ENCODE data around the gene NHEJ1.

Gene NHEJ1

DNA sequence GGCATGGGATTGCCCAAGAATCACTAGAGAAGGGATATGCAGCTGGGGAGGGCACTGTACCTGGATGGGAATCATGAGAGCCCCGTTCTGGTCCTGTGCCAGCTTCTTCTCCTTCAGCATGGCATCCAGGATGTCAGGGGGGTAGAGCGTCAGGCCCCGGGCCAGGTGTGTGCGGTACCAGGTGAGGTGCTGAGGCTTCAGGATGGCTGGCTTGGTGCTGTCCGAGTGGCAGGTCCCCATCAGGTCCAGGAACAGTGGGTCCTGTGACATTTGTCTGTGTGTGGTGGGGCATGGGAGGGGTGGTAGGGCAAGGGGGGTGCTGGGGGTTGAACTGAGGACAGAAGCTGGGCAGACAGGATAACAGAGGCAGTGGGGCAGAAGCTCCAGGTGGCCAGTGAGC lies 132.5 kb downstream of the NHEJ1 start:
- TF ChIP-seq, protein P1, sequence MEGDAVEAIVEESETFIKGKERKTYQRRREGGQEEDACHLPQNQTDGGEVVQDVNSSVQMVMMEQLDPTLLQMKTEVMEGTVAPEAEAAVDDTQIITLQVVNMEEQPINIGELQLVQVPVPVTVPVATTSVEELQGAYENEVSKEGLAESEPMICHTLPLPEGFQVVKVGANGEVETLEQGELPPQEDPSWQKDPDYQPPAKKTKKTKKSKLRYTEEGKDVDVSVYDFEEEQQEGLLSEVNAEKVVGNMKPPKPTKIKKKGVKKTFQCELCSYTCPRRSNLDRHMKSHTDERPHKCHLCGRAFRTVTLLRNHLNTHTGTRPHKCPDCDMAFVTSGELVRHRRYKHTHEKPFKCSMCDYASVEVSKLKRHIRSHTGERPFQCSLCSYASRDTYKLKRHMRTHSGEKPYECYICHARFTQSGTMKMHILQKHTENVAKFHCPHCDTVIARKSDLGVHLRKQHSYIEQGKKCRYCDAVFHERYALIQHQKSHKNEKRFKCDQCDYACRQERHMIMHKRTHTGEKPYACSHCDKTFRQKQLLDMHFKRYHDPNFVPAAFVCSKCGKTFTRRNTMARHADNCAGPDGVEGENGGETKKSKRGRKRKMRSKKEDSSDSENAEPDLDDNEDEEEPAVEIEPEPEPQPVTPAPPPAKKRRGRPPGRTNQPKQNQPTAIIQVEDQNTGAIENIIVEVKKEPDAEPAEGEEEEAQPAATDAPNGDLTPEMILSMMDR (IDR thresholded peaks at IDR 0.05; ENCODE audit: insufficient read depth, low read length, poor library complexity, severe bottlenecking): no peak
- no peak for TF ChIP-seq EZH2phosphoT487 (conservative IDR thresholded peaks at IDR 0.05; ENCODE audit: low read length)
- Histone ChIP-seq H2AFZ (ENCODE audit: low read depth, low read length, severe bottlenecking) (no peak overlapping the region), H3K9me2 (replicated peaks; ENCODE audit: insufficient read depth, low read length) (no peaks in the 10 kb centered on the region), H3F3A (ENCODE audit: insufficient read depth) (no peaks in the 10 kb centered on the region), H3K4me2 (ENCODE audit: low read depth, low read length, poor library complexity, severe bottlenecking) (no peak overlapping the region), H3K36me3 (ENCODE audit: low read length) (no peaks in the 10 kb centered on the region), H3K27me3 (ENCODE audit: low read length) (no peaks in the 10 kb centered on the region), H3K9me3 (ENCODE audit: insufficient read depth, low read length) (no peaks in the 10 kb centered on the region), H3K4me3 (ENCODE audit: insufficient read depth, low read length, poor library complexity, severe bottlenecking) (no peak overlapping the region), H3K27ac (ENCODE audit: low read depth, low read length) (no peak overlapping the region), H3K79me2 (ENCODE audit: insufficient read depth, low read length) (no peaks in the 10 kb centered on the region), H4K20me1 (ENCODE audit: low read depth, low read length) (no peaks in the 10 kb centered on the region), H3K9ac (ENCODE audit: low read length) (no peak overlapping the region)

DNA sequence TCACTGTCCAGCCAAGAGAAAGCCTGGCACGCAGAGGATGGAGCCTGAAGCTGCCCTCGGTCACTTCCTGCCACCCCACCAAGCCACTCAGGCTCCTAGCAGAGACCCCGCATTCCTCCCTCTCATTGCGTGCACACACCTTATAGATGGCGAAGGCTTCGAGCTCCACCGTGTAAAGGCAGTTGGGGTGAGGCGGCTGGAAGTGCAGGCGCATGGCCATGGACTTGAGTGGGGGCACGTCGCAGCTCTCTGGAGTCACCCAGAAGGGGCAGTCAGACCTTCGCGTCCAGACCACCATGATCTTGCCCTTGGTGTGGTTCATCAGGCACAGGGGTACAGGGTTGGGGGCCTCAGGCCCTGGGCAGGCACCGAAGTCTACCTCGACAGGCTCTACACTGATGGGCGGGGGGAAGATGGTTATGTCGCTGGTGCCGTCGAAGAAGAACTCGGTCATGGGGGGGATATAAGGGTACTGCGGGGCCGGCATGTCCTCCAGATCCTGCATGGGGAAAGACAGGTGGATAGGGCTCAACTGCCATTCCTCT lies 133.0 kb downstream of the NHEJ1 start:
- Histone ChIP-seq H3K9me3 (ENCODE audit: insufficient read depth, low read length) (no peaks in the 10 kb centered on the region), H3F3A (ENCODE audit: insufficient read depth) (no peaks in the 10 kb centered on the region), H4K20me1 (ENCODE audit: low read depth, low read length) (no peaks in the 10 kb centered on the region), H3K9ac (ENCODE audit: low read length) (no peak overlapping the region), H3K27ac (ENCODE audit: low read depth, low read length) (no peak overlapping the region), H3K9me2 (replicated peaks; ENCODE audit: insufficient read depth, low read length) (no peaks in the 10 kb centered on the region), H3K79me2 (ENCODE audit: insufficient read depth, low read length) (no peaks in the 10 kb centered on the region), H3K4me2 (ENCODE audit: low read depth, low read length, poor library complexity, severe bottlenecking) (no peak overlapping the region), H3K36me3 (ENCODE audit: low read length) (no peaks in the 10 kb centered on the region), H3K27me3 (ENCODE audit: low read length) (no peaks in the 10 kb centered on the region), H2AFZ (ENCODE audit: low read depth, low read length, severe bottlenecking) (no peak overlapping the region), H3K4me3 (ENCODE audit: insufficient read depth, low read length, poor library complexity, severe bottlenecking) (no peak overlapping the region)
- TF ChIP-seq EZH2phosphoT487 (conservative IDR thresholded peaks at IDR 0.05; ENCODE audit: low read length): no peak
- TF ChIP-seq, protein P1 (IDR thresholded peaks at IDR 0.05; ENCODE audit: insufficient read depth, low read length, poor library complexity, severe bottlenecking): no peak

DNA sequence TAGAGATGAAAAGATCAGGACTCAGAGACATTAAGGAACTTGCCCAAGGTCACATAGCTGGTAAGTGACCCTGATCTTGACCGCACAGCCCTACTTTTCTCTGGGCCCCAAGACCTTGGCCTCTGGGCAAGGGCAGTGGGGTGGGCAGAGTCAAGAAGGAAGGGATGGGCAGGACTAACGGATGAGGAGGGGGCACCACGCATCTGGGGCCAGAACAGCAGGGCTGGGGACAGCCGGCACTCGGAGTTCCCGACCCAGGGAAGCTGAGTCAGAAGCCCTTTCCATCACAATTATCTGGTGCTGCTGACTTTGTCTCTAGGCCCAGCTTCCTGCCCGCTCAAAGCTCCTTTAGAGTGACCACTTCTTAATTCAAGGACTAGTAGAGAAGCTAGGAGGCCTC lies 133.7 kb downstream of the NHEJ1 start:
- no peaks in the 10 kb centered on the region for H3F3A ChIP-seq (ENCODE audit: insufficient read depth)
- H3K9me3 ChIP-seq (ENCODE audit: insufficient read depth, low read length): no peaks in the 10 kb centered on the region
- H3K9me2 ChIP-seq (replicated peaks; ENCODE audit: insufficient read depth, low read length): no peaks in the 10 kb centered on the region
- H3K4me3 ChIP-seq (ENCODE audit: insufficient read depth, low read length, poor library complexity, severe bottlenecking): no peak overlapping the region
- no peaks in the 10 kb centered on the region for H3K27me3 ChIP-seq (ENCODE audit: low read length)
- no peak overlapping the region for H3K9ac ChIP-seq (ENCODE audit: low read length)
- H4K20me1 ChIP-seq (ENCODE audit: low read depth, low read length): no peaks in the 10 kb centered on the region
- no peaks in the 10 kb centered on the region for H3K79me2 ChIP-seq (ENCODE audit: insufficient read depth, low read length)
- no peak overlapping the region for H3K27ac ChIP-seq (ENCODE audit: low read depth, low read length)
- no peak for TF ChIP-seq EZH2phosphoT487 (conservative IDR thresholded peaks at IDR 0.05; ENCODE audit: low read length)
- TF ChIP-seq, protein P1 (IDR thresholded peaks at IDR 0.05; ENCODE audit: insufficient read depth, low read length, poor library complexity, severe bottlenecking): no peak
- no peak overlapping the region for H2AFZ ChIP-seq (ENCODE audit: low read depth, low read length, severe bottlenecking)
- no peaks in the 10 kb centered on the region for H3K36me3 ChIP-seq (ENCODE audit: low read length)
- H3K4me2 ChIP-seq (ENCODE audit: low read depth, low read length, poor library complexity, severe bottlenecking): no peak overlapping the region
